HepG2 (cell line): ENCODE data around the gene MTIF2. TPM values are rescaled to one million over a fixed set of nuclear protein-coding genes. Genes with fewer than 3 reads are reported as not detected.

Experiments used
- HHEX ChIP-seq: IDR thresholded peaks from 2 replicates; pipeline ENCODE4 v1.6.1; 2016; ENCODE audit warnings: control low read depth
- KDM2A ChIP-seq: sonication (generic); formaldehyde crosslinking; IDR thresholded peaks from 2 replicates; pipeline ENCODE4 v1.4.0; 2020; ENCODE audit warnings: low read depth, missing genetic modification reagents, borderline replicate concordance
- KDM5A ChIP-seq: fragments of 200-600 bp; sonication (generic); IDR thresholded peaks from 2 replicates; pipeline ENCODE4 v1.7.0; 2018; ENCODE audit warnings: antibody characterized with exemption, mild to moderate bottlenecking, low read length, borderline replicate concordance
- SATB2 ChIP-seq: sonication (generic); formaldehyde crosslinking; IDR thresholded peaks from 2 replicates; pipeline ENCODE4 v1.5.0; 2020; ENCODE audit warnings: missing genetic modification reagents
- SPEN ChIP-seq: sonication (generic); formaldehyde crosslinking; IDR thresholded peaks from 2 replicates; pipeline ENCODE4 v1.5.1; 2020; ENCODE audit warnings: low read depth, mild to moderate bottlenecking, missing genetic modification reagents
- TCF7 ChIP-seq: sonication (generic); IDR thresholded peaks from 2 replicates; pipeline ENCODE4 v1.6.1; 2016; ENCODE audit warnings: antibody characterized with exemption, low read depth
- ZFP36L2 ChIP-seq: sonication (generic); formaldehyde crosslinking; IDR thresholded peaks from 2 replicates; pipeline ENCODE4 v1.4.0; 2020; ENCODE audit warnings: missing genetic modification reagents
- ZFYVE20 ChIP-seq: sonication (generic); formaldehyde crosslinking; IDR thresholded peaks from 2 replicates; pipeline ENCODE4 v1.8.0; 2023; ENCODE audit warnings: low read depth, mild to moderate bottlenecking, moderate library complexity, missing genetic modification reagents, borderline replicate concordance
- ZNF468 ChIP-seq: sonication (generic); formaldehyde crosslinking; IDR thresholded peaks from 2 replicates; pipeline ENCODE4 v1.8.0; 2022; ENCODE audit warnings: mild to moderate bottlenecking, moderate library complexity, missing genetic modification reagents
- ZNF496 ChIP-seq: sonication (generic); formaldehyde crosslinking; IDR thresholded peaks from 2 replicates; pipeline ENCODE4 v1.8.1; 2023; ENCODE audit warnings: mild to moderate bottlenecking, moderate library complexity, missing genetic modification reagents; ENCODE audit not compliant: insufficient replicate concordance
- ZNF530 ChIP-seq: sonication (generic); formaldehyde crosslinking; IDR thresholded peaks from 2 replicates; pipeline ENCODE4 v1.5.0; 2020; ENCODE audit warnings: low read depth, mild to moderate bottlenecking, missing genetic modification reagents
- ZNF556 ChIP-seq: sonication (generic); formaldehyde crosslinking; IDR thresholded peaks from 2 replicates; pipeline ENCODE4 v1.4.0; 2020; ENCODE audit warnings: mild to moderate bottlenecking, missing genetic modification reagents, borderline replicate concordance
- ZNF782 ChIP-seq: sonication (generic); formaldehyde crosslinking; IDR thresholded peaks from 2 replicates; pipeline ENCODE4 v1.4.0; 2020; ENCODE audit warnings: missing genetic modification reagents, mild to moderate bottlenecking, borderline replicate concordance
- ZNF841 ChIP-seq: sonication (generic); formaldehyde crosslinking; IDR thresholded peaks from 2 replicates; pipeline ENCODE4 v1.8.1; 2023; ENCODE audit warnings: missing genetic modification reagents, borderline replicate concordance
- polyA plus RNA-seq, 8 experiments: library from polyadenylated mRNA; depleted of rRNA in 3 of 8; stranded (reverse) in 7 of 8; unstranded in 1 of 8; fragments of >200 nt; fragmentation: Illumina TruSeq in 4 of 8; extraction: Trizol in 4 of 8; gene quantifications; 2 replicates each; pipeline versions ENCODE4 v1.2.1 to v1.2.3, GENCODE V29; 2011 to 2016; ENCODE audit warnings: low read depth in 4 of 8, missing spikeins in 1 of 8, mixed read lengths in 1 of 8; ENCODE audit not compliant: insufficient read depth in 1 of 8
- total RNA-seq, 5 experiments: library from RNA; depleted of rRNA; stranded (reverse); fragments of >200 nt; fragmentation: Illumina TruSeq; extraction: Trizol; gene quantifications; 2 replicates each; pipeline ENCODE4 v1.2.3, GENCODE V29; 2016; ENCODE audit warnings: low read depth in 1 of 5
- TF ChIP-seq, protein P1 (sequence below), 2 experiments: fragments of 450-650 bp in 1 of 2; sonication (generic) in 1 of 2; formaldehyde crosslinking; IDR thresholded peaks; 2 replicates each; pipeline versions ENCODE4 v1.5.0 to v1.8.0; 2020 to 2022; ENCODE audit warnings: mild to moderate bottlenecking in 1 of 2, missing genetic modification reagents in 1 of 2
- TF ChIP-seq, protein P2 (sequence below): sonication (generic); formaldehyde crosslinking; IDR thresholded peaks from 2 replicates; pipeline ENCODE4 v1.8.1; 2023; ENCODE audit warnings: mild to moderate bottlenecking, missing genetic modification reagents
- TF ChIP-seq, protein P3 (sequence below): sonication (generic); formaldehyde crosslinking; IDR thresholded peaks from 2 replicates; pipeline ENCODE4 v1.8.1; 2023; ENCODE audit warnings: missing genetic modification reagents, mild to moderate bottlenecking, borderline replicate concordance
- TF ChIP-seq, protein P4 (sequence below): sonication (generic); formaldehyde crosslinking; IDR thresholded peaks from 2 replicates; pipeline ENCODE4 v1.5.0; 2020; ENCODE audit warnings: missing genetic modification reagents
- TF ChIP-seq, protein P5 (sequence below): sonication (generic); formaldehyde crosslinking; IDR thresholded peaks from 2 replicates; pipeline ENCODE4; 2020; ENCODE audit warnings: missing genetic modification reagents, mild to moderate bottlenecking, borderline replicate concordance
- TF ChIP-seq, protein P6 (sequence below): sonication (generic); formaldehyde crosslinking; IDR thresholded peaks from 2 replicates; pipeline ENCODE4 v1.5.1; 2020; ENCODE audit warnings: missing genetic modification reagents, mild to moderate bottlenecking, borderline replicate concordance

Gene MTIF2
- total and polyA plus RNA-seq, 2 of the 13 experiments (the other 11 are each of a cell fraction or from before 2014, with no cell fraction given): 32.1 to 92.1 TPM

DNA sequence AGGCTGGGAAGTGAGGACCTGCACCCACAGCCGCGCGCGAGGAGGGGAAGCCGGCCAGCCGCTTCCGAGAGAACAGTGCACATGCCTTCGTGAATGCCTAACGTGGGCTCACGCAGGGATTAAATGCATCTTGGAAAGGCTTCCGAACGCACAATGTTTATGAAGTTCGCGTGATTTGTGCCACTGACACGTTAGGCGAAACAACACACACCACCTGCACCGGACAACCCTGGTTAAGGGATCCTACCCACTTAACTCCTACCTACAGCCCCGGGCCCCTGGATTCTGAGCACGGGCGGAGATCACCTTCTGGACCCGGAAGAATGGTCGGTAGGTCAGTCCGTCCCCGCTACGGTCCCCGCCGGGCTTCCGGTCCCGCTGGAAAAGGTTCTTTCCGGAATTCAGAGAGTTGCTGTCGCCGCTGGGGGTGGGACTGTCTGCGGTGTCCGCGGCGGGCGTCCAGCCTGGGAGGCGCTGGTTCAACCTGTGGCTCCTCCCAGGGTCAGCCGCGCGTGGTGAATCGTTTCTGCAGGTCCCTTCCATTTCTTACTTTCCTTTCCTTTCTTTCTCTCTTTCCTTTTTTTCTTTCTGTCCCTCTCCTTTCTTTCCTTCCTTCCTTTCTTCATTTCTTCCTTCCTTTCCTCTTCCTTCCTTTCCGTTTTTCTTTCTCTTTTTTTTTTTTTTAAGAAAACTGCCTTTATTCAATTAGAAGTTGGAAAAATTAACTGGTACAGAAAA, at the start of gene MTIF2 (continued):
- TF ChIP-seq, protein P1, sequence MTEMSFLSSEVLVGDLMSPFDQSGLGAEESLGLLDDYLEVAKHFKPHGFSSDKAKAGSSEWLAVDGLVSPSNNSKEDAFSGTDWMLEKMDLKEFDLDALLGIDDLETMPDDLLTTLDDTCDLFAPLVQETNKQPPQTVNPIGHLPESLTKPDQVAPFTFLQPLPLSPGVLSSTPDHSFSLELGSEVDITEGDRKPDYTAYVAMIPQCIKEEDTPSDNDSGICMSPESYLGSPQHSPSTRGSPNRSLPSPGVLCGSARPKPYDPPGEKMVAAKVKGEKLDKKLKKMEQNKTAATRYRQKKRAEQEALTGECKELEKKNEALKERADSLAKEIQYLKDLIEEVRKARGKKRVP (CRISPR knock-in tag; IDR thresholded peaks at IDR 0.05): peak in 1 of 2 experiments; percentile 82; a peak in 2 of 4 replicates
- TF ChIP-seq, protein P2, sequence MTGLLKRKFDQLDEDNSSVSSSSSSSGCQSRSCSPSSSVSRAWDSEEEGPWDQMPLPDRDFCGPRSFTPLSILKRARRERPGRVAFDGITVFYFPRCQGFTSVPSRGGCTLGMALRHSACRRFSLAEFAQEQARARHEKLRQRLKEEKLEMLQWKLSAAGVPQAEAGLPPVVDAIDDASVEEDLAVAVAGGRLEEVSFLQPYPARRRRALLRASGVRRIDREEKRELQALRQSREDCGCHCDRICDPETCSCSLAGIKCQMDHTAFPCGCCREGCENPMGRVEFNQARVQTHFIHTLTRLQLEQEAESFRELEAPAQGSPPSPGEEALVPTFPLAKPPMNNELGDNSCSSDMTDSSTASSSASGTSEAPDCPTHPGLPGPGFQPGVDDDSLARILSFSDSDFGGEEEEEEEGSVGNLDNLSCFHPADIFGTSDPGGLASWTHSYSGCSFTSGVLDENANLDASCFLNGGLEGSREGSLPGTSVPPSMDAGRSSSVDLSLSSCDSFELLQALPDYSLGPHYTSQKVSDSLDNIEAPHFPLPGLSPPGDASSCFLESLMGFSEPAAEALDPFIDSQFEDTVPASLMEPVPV (CRISPR knock-in tag): peak; percentile 90
- TF ChIP-seq SPEN (CRISPR knock-in tag) (peak; percentile 99), HHEX (CRISPR knock-in tag) (no peak; the same call in 1 of the 2 replicates), ZNF556 (CRISPR knock-in tag) (peak; percentile 98), SATB2 (CRISPR knock-in tag) (peak; percentile 61; the same call in 1 of the 2 replicates), ZNF782 (CRISPR knock-in tag) (peak; percentile 93), KDM2A (CRISPR knock-in tag) (peak; percentile 99), ZNF841 (CRISPR knock-in tag) (no peak), ZNF496 (CRISPR knock-in tag) (no peak), ZNF530 (CRISPR knock-in tag) (no peak), KDM5A (peak; percentile 98), ZFP36L2 (CRISPR knock-in tag) (no peak), ZFYVE20 (no peak), TCF7 (no peak), ZNF468 (CRISPR knock-in tag) (peak; percentile 95; the same call in 1 of the 2 replicates)
- TF ChIP-seq, protein P3, sequence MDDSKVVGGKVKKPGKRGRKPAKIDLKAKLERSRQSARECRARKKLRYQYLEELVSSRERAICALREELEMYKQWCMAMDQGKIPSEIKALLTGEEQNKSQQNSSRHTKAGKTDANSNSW (CRISPR knock-in tag): 0 out of 2 replicates have a peak, but pooled peaks have one; percentile 66
- TF ChIP-seq, protein P4, sequence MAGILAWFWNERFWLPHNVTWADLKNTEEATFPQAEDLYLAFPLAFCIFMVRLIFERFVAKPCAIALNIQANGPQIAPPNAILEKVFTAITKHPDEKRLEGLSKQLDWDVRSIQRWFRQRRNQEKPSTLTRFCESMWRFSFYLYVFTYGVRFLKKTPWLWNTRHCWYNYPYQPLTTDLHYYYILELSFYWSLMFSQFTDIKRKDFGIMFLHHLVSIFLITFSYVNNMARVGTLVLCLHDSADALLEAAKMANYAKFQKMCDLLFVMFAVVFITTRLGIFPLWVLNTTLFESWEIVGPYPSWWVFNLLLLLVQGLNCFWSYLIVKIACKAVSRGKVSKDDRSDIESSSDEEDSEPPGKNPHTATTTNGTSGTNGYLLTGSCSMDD (CRISPR knock-in tag): no peak
- TF ChIP-seq, protein P5, sequence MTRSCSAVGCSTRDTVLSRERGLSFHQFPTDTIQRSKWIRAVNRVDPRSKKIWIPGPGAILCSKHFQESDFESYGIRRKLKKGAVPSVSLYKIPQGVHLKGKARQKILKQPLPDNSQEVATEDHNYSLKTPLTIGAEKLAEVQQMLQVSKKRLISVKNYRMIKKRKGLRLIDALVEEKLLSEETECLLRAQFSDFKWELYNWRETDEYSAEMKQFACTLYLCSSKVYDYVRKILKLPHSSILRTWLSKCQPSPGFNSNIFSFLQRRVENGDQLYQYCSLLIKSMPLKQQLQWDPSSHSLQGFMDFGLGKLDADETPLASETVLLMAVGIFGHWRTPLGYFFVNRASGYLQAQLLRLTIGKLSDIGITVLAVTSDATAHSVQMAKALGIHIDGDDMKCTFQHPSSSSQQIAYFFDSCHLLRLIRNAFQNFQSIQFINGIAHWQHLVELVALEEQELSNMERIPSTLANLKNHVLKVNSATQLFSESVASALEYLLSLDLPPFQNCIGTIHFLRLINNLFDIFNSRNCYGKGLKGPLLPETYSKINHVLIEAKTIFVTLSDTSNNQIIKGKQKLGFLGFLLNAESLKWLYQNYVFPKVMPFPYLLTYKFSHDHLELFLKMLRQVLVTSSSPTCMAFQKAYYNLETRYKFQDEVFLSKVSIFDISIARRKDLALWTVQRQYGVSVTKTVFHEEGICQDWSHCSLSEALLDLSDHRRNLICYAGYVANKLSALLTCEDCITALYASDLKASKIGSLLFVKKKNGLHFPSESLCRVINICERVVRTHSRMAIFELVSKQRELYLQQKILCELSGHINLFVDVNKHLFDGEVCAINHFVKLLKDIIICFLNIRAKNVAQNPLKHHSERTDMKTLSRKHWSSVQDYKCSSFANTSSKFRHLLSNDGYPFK (CRISPR knock-in tag): peak; percentile 98
- TF ChIP-seq, protein P6, sequence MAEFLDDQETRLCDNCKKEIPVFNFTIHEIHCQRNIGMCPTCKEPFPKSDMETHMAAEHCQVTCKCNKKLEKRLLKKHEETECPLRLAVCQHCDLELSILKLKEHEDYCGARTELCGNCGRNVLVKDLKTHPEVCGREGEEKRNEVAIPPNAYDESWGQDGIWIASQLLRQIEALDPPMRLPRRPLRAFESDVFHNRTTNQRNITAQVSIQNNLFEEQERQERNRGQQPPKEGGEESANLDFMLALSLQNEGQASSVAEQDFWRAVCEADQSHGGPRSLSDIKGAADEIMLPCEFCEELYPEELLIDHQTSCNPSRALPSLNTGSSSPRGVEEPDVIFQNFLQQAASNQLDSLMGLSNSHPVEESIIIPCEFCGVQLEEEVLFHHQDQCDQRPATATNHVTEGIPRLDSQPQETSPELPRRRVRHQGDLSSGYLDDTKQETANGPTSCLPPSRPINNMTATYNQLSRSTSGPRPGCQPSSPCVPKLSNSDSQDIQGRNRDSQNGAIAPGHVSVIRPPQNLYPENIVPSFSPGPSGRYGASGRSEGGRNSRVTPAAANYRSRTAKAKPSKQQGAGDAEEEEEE (CRISPR knock-in tag): peak; percentile 93
